ENCODE data around the gene FAM3B. TPM values are rescaled to one million over a fixed set of nuclear protein-coding genes. Genes with fewer than 3 reads are reported as not detected.

Gene FAM3B
- total RNA-seq, 5 donors from 2014 or later (not counting 1 experiment from before 2014, with no cell fraction given) = not detected

GRCh38 chr21:41325138-41325912 lies 8.7 kb downstream of the FAM3B start:
- Histone ChIP-seq H3K4me1 (ENCODE audit: control insufficient read depth in 1 of 2, extremely low read depth in 1 of 2, insufficient read depth in 2 of 2, low read length in 2 of 2) (peaks cover 0 to 4% of the 10 kb centered on the region in 2 experiments), H3K9me3 (no peaks in the 10 kb centered on the region), H3K4me3 (ENCODE audit: control insufficient read depth in 1 of 2, extremely low read depth in 1 of 2, low read length in 1 of 2) (no peak overlapping the region), H3K27me3 (replicated peaks in 1 of 2; ENCODE audit: control insufficient read depth in 2 of 2, extremely low read depth in 1 of 2, insufficient read depth in 2 of 2, low read length in 1 of 2) (peaks cover 0 to 17% of the 10 kb centered on the region in 2 experiments), H3K36me3 (ENCODE audit: control insufficient read depth in 2 of 2, extremely low read depth in 1 of 2, insufficient read depth in 1 of 2, low read length in 1 of 2) (no peaks in the 10 kb centered on the region), H3K27ac (ENCODE audit: low read length) (no peak overlapping the region)
- ChIA-PET CTCF (no interaction called here), POLR2A (no interaction called here)
- ATAC-seq (replicated peaks in 1 of 4) (no peak), DNase-seq (no peak)
- Mint-ChIP-seq H3K4me1 (peaks cover 3 to 12% (median 11%) of the 10 kb centered on the region in 3 donors), H3K27me3 (peaks cover 3 to 8% of the 10 kb centered on the region in 2 donors), H3K9me3 (no peaks in the 10 kb centered on the region), H3K27ac (no peak overlapping the region), H3K36me3 (no peaks in the 10 kb centered on the region), H3K4me3 (no peak overlapping the region)
- WGBS (ENCODE audit: insufficient coverage) = 100% methylated on average over 5 of the region's 7 CpGs

GRCh38 chr21:41326414-41327080 lies 9.9 kb downstream of the FAM3B start:
- Mint-ChIP-seq H3K9me3 (no peaks in the 10 kb centered on the region), H3K27me3 (peaks cover 3% of the 10 kb centered on the region in 2 donors), H3K36me3 (no peaks in the 10 kb centered on the region), H3K27ac (no peak overlapping the region), H3K4me1 (peaks cover 3 to 5% (median 3%) of the 10 kb centered on the region in 3 donors), H3K4me3 (no peak overlapping the region)
- ChIA-PET CTCF (no interaction called here), POLR2A (no interaction called here)
- H3K4me3 ChIP-seq (ENCODE audit: control insufficient read depth in 1 of 2, extremely low read depth in 1 of 2, low read length in 1 of 2) = no peak overlapping the region
- no peak for ATAC-seq (replicated peaks in 1 of 4)
- WGBS (ENCODE audit: insufficient coverage) = 89% methylated on average over 7 of the region's 13 CpGs
- no peak overlapping the region for H3K27ac ChIP-seq (ENCODE audit: low read length)
- no peak for DNase-seq
- H3K9me3 ChIP-seq = no peaks in the 10 kb centered on the region
- peaks cover 0 to 11% of the 10 kb centered on the region in 2 experiments for H3K27me3 ChIP-seq (replicated peaks in 1 of 2; ENCODE audit: control insufficient read depth in 2 of 2, extremely low read depth in 1 of 2, insufficient read depth in 2 of 2, low read length in 1 of 2)
- H3K36me3 ChIP-seq (ENCODE audit: control insufficient read depth in 2 of 2, extremely low read depth in 1 of 2, insufficient read depth in 1 of 2, low read length in 1 of 2) = no peaks in the 10 kb centered on the region
- H3K4me1 ChIP-seq (ENCODE audit: control insufficient read depth in 1 of 2, extremely low read depth in 1 of 2, insufficient read depth in 2 of 2, low read length in 2 of 2) = no peaks in the 10 kb centered on the region

- Histone ChIP-seq H3K4me3 (ENCODE audit: control insufficient read depth in 1 of 2, extremely low read depth in 1 of 2, low read length in 1 of 2) (no peak overlapping the region), H3K27ac (ENCODE audit: low read length) (no peak overlapping the region), H3K9me3 (no peaks in the 10 kb centered on the region), H3K36me3 (ENCODE audit: control insufficient read depth in 2 of 2, extremely low read depth in 1 of 2, insufficient read depth in 1 of 2, low read length in 1 of 2) (no peaks in the 10 kb centered on the region), H3K4me1 (ENCODE audit: control insufficient read depth in 1 of 2, extremely low read depth in 1 of 2, insufficient read depth in 2 of 2, low read length in 2 of 2) (no peaks in the 10 kb centered on the region), H3K27me3 (replicated peaks in 1 of 2; ENCODE audit: control insufficient read depth in 2 of 2, extremely low read depth in 1 of 2, insufficient read depth in 2 of 2, low read length in 1 of 2) (peaks cover 0 to 10% of the 10 kb centered on the region in 2 experiments)
- no peaks in the 10 kb centered on the region for H3K4me1 Mint-ChIP-seq
- H3K27ac Mint-ChIP-seq = no peak overlapping the region
- no peaks in the 10 kb centered on the region for H3K9me3 Mint-ChIP-seq
- 67% methylated on average over 3 of the region's 8 CpGs for WGBS (ENCODE audit: insufficient coverage)
- ChIA-PET POLR2A (no interaction called here), CTCF (no interaction called here)
- H3K27me3 Mint-ChIP-seq = no peaks in the 10 kb centered on the region
- ATAC-seq (replicated peaks in 1 of 4) = no peak
- no peak for DNase-seq
- no peaks in the 10 kb centered on the region for H3K36me3 Mint-ChIP-seq
- no peak overlapping the region for H3K4me3 Mint-ChIP-seq
These were observed 11.2 kb downstream of the FAM3B start for GRCh38 chr21:41327753-41328152.

GRCh38 chr21:41328660-41329607 lies 12.3 kb downstream of the FAM3B start:
- H3K27ac ChIP-seq (ENCODE audit: low read length) = no peak overlapping the region
- no peaks in the 10 kb centered on the region for H3K36me3 ChIP-seq (ENCODE audit: control insufficient read depth in 2 of 2, extremely low read depth in 1 of 2, insufficient read depth in 1 of 2, low read length in 1 of 2)
- peaks cover 0 to 4% of the 10 kb centered on the region in 2 experiments for H3K27me3 ChIP-seq (replicated peaks in 1 of 2; ENCODE audit: control insufficient read depth in 2 of 2, extremely low read depth in 1 of 2, insufficient read depth in 2 of 2, low read length in 1 of 2)
- no peak for DNase-seq
- CTCF ChIA-PET = interaction anchor here in 1 of 2 donors (0.7 kb wide), 1 partner anchor 45 kb away, joined by 5 read pairs; no protein-coding TSS in a partner anchor
- WGBS (ENCODE audit: insufficient coverage) = 88% methylated on average over 13 of the region's 16 CpGs
- peaks cover 5 to 7% (median 6%) of the 10 kb centered on the region in 3 donors for H3K9me3 Mint-ChIP-seq
- no peaks in the 10 kb centered on the region for H3K9me3 ChIP-seq
- no peaks in the 10 kb centered on the region for H3K4me1 ChIP-seq (ENCODE audit: control insufficient read depth in 1 of 2, extremely low read depth in 1 of 2, insufficient read depth in 2 of 2, low read length in 2 of 2)
- H3K36me3 Mint-ChIP-seq = no peaks in the 10 kb centered on the region
- H3K4me1 Mint-ChIP-seq = no peaks in the 10 kb centered on the region
- H3K4me3 Mint-ChIP-seq = no peak overlapping the region
- no peaks in the 10 kb centered on the region for H3K27me3 Mint-ChIP-seq
- no peak overlapping the region for H3K4me3 ChIP-seq (ENCODE audit: control insufficient read depth in 1 of 2, extremely low read depth in 1 of 2, low read length in 1 of 2)
- no peak overlapping the region for H3K27ac Mint-ChIP-seq
- POLR2A ChIA-PET = no interaction called here
- no peak for ATAC-seq (replicated peaks in 1 of 4)

GRCh38 chr21:41333752-41334151 lies 17.2 kb downstream of the FAM3B start:
- POLR2A ChIA-PET = no interaction called here
- 100% methylated on average over 1 of the region's 1 CpG for WGBS (ENCODE audit: insufficient coverage)
- H3K36me3 ChIP-seq (ENCODE audit: control insufficient read depth in 2 of 2, extremely low read depth in 1 of 2, insufficient read depth in 1 of 2, low read length in 1 of 2) = no peaks in the 10 kb centered on the region
- Mint-ChIP-seq H3K36me3 (no peaks in the 10 kb centered on the region), H3K27me3 (no peaks in the 10 kb centered on the region), H3K9me3 (peaks cover 6 to 12% (median 6%) of the 10 kb centered on the region in 3 donors), H3K27ac (no peak overlapping the region), H3K4me1 (no peaks in the 10 kb centered on the region), H3K4me3 (no peak overlapping the region)
- no peak overlapping the region for H3K4me3 ChIP-seq (ENCODE audit: control insufficient read depth in 1 of 2, extremely low read depth in 1 of 2, low read length in 1 of 2)
- H3K27ac ChIP-seq (ENCODE audit: low read length) = no peak overlapping the region
- CTCF ChIA-PET = no interaction called here
- H3K27me3 ChIP-seq (replicated peaks in 1 of 2; ENCODE audit: control insufficient read depth in 2 of 2, extremely low read depth in 1 of 2, insufficient read depth in 2 of 2, low read length in 1 of 2) = peaks cover 0 to 3% of the 10 kb centered on the region in 2 experiments
- no peaks in the 10 kb centered on the region for H3K9me3 ChIP-seq
- H3K4me1 ChIP-seq (ENCODE audit: control insufficient read depth in 1 of 2, extremely low read depth in 1 of 2, insufficient read depth in 2 of 2, low read length in 2 of 2) = no peaks in the 10 kb centered on the region
- ATAC-seq (replicated peaks in 1 of 4) = no peak
- no peak for DNase-seq

GRCh38 chr21:41337515-41337914 lies 20.9 kb downstream of the FAM3B start:
- H3K27me3 ChIP-seq (replicated peaks in 1 of 2; ENCODE audit: control insufficient read depth in 2 of 2, extremely low read depth in 1 of 2, insufficient read depth in 2 of 2, low read length in 1 of 2) = peaks cover 0 to 3% of the 10 kb centered on the region in 2 experiments
- ATAC-seq (replicated peaks in 1 of 4) (no peak), DNase-seq (no peak)
- no peak overlapping the region for H3K27ac ChIP-seq (ENCODE audit: low read length)
- WGBS (ENCODE audit: insufficient coverage) = 96% methylated on average over 3 of the region's 3 CpGs
- H3K9me3 Mint-ChIP-seq = peaks cover 10 to 17% (median 11%) of the 10 kb centered on the region in 3 donors
- H3K36me3 ChIP-seq (ENCODE audit: control insufficient read depth in 2 of 2, extremely low read depth in 1 of 2, insufficient read depth in 1 of 2, low read length in 1 of 2) = no peaks in the 10 kb centered on the region
- H3K36me3 Mint-ChIP-seq = no peaks in the 10 kb centered on the region
- no peaks in the 10 kb centered on the region for H3K4me1 ChIP-seq (ENCODE audit: control insufficient read depth in 1 of 2, extremely low read depth in 1 of 2, insufficient read depth in 2 of 2, low read length in 2 of 2)
- H3K27ac Mint-ChIP-seq = no peak overlapping the region
- H3K4me3 Mint-ChIP-seq = no peak overlapping the region
- CTCF ChIA-PET = no interaction called here
- no peaks in the 10 kb centered on the region for H3K9me3 ChIP-seq
- peaks cover 3 to 6% of the 10 kb centered on the region in 2 donors for H3K27me3 Mint-ChIP-seq
- POLR2A ChIA-PET = no interaction called here
- H3K4me1 Mint-ChIP-seq = no peaks in the 10 kb centered on the region
- H3K4me3 ChIP-seq (ENCODE audit: control insufficient read depth in 1 of 2, extremely low read depth in 1 of 2, low read length in 1 of 2) = no peak overlapping the region
